ENCODE data around the gene TMEM95.

TMEM95 gene

GRCh38 chr17:7383742-7384488 is 29.0 kb downstream of the TMEM95 start:
- peak overlapping the region; percentile 58 for H3K4me3 Mint-ChIP-seq
- intact Hi-C loops (cut with micrococcal nuclease), result no loop called here
- peaks cover 7% of the 10 kb centered on the region for H3K9me3 Mint-ChIP-seq
- H3K27me3 Mint-ChIP-seq, result peaks cover 66% of the 10 kb centered on the region
- H3K27ac Mint-ChIP-seq, result no peak overlapping the region
- H3K36me3 Mint-ChIP-seq (ENCODE audit: low read depth), result peaks cover 21% of the 10 kb centered on the region
- peaks cover 23% of the 10 kb centered on the region for H3K4me1 Mint-ChIP-seq (ENCODE audit: low read depth)

GRCh38 chr17:7384489-7385081 is 29.6 kb downstream of the TMEM95 start:
- H3K9me3 Mint-ChIP-seq, result peaks cover under 1% of the 10 kb centered on the region
- intact Hi-C loops (cut with micrococcal nuclease), result no loop called here
- H3K4me3 Mint-ChIP-seq, result peak overlapping the region; percentile 58
- H3K36me3 Mint-ChIP-seq (ENCODE audit: low read depth), result peaks cover 27% of the 10 kb centered on the region
- peaks cover 23% of the 10 kb centered on the region for H3K4me1 Mint-ChIP-seq (ENCODE audit: low read depth)
- no peak overlapping the region for H3K27ac Mint-ChIP-seq
- peaks cover 60% of the 10 kb centered on the region for H3K27me3 Mint-ChIP-seq

- Mint-ChIP-seq H3K4me3 (no peak overlapping the region), H3K27me3 (peaks cover 18% of the 10 kb centered on the region), H3K4me1 (ENCODE audit: low read depth) (peaks cover 33% of the 10 kb centered on the region), H3K9me3 (no peaks in the 10 kb centered on the region), H3K27ac (peak overlapping the region; percentile 34), H3K36me3 (ENCODE audit: low read depth) (peaks cover 70% of the 10 kb centered on the region)
- intact Hi-C loops (cut with micrococcal nuclease), result no loop called here
Measured at GRCh38 chr17:7388856-7389255, 33.9 kb downstream of the TMEM95 start.

- no peak overlapping the region for H3K27ac Mint-ChIP-seq
Measured at GRCh38 chr17:7389924-7390910, 35.3 kb downstream of the TMEM95 start.

GRCh38 chr17:7391307-7391706 is 36.4 kb downstream of the TMEM95 start:
- Mint-ChIP-seq H3K27ac (no peak overlapping the region), H3K4me1 (ENCODE audit: low read depth) (peaks cover 38% of the 10 kb centered on the region), H3K4me3 (no peak overlapping the region), H3K27me3 (no peaks in the 10 kb centered on the region), H3K9me3 (no peaks in the 10 kb centered on the region), H3K36me3 (ENCODE audit: low read depth) (peaks cover 74% of the 10 kb centered on the region)
- intact Hi-C loops (cut with micrococcal nuclease), result no loop called here

More at GRCh38 chr17:7389924-7390910, 35.3 kb downstream of the TMEM95 start:
- peaks cover 32% of the 10 kb centered on the region for H3K4me1 Mint-ChIP-seq (ENCODE audit: low read depth)
- peaks cover 74% of the 10 kb centered on the region for H3K36me3 Mint-ChIP-seq (ENCODE audit: low read depth)
- H3K27me3 Mint-ChIP-seq, result peaks cover 4% of the 10 kb centered on the region
- intact Hi-C loops (cut with micrococcal nuclease), result no loop called here
- H3K4me3 Mint-ChIP-seq, result no peak overlapping the region
- H3K9me3 Mint-ChIP-seq, result no peaks in the 10 kb centered on the region

- Mint-ChIP-seq H3K27me3 (no peaks in the 10 kb centered on the region), H3K4me3 (peak overlapping the region; percentile 95), H3K27ac (no peak overlapping the region), H3K36me3 (ENCODE audit: low read depth) (peaks cover 63% of the 10 kb centered on the region), H3K4me1 (ENCODE audit: low read depth) (peaks cover 38% of the 10 kb centered on the region), H3K9me3 (no peaks in the 10 kb centered on the region)
- intact Hi-C loops (cut with micrococcal nuclease), result no loop called here
Measured at GRCh38 chr17:7392696-7393612, 38.0 kb downstream of the TMEM95 start.

GRCh38 chr17:7393613-7394451 is 38.9 kb downstream of the TMEM95 start:
- no peaks in the 10 kb centered on the region for H3K9me3 Mint-ChIP-seq
- peaks cover 55% of the 10 kb centered on the region for H3K36me3 Mint-ChIP-seq (ENCODE audit: low read depth)
- H3K4me3 Mint-ChIP-seq, result peak overlapping the region; percentile 95
- intact Hi-C loops (cut with micrococcal nuclease), result loop anchor here (1.0 kb wide), 1 partner anchor 10 kb away; the partner anchor contains the start of gene TMEM256
- no peaks in the 10 kb centered on the region for H3K27me3 Mint-ChIP-seq
- peaks cover 38% of the 10 kb centered on the region for H3K4me1 Mint-ChIP-seq (ENCODE audit: low read depth)
- peak overlapping the region; percentile 89 for H3K27ac Mint-ChIP-seq

- Mint-ChIP-seq H3K4me1 (ENCODE audit: low read depth) (peaks cover 38% of the 10 kb centered on the region), H3K27ac (peak within 1 kb of the TSS; percentile 89), H3K27me3 (no peaks in the 10 kb centered on the region), H3K36me3 (ENCODE audit: low read depth) (peaks cover 47% of the 10 kb centered on the region), H3K9me3 (no peaks in the 10 kb centered on the region), H3K4me3 (peak within 1 kb of the TSS; percentile 95)
- intact Hi-C loops (cut with micrococcal nuclease), result loop anchor here (1.0 kb wide), 1 partner anchor 10 kb away; the partner anchor contains the start of gene TMEM256
Measured at GRCh38 chr17:7394452-7395191, 39.7 kb downstream of the TMEM95 start, which contains the start of gene PLSCR3. TSS of gene PLSCR3 (minus strand) at chr17:7394525. CDS start at chr17:7394110, 415 bp downstream.

GRCh38 chr17:7396147-7396546 is 41.2 kb downstream of the TMEM95 start:
- Mint-ChIP-seq H3K27me3 (no peaks in the 10 kb centered on the region), H3K27ac (no peak overlapping the region), H3K4me1 (ENCODE audit: low read depth) (peaks cover 38% of the 10 kb centered on the region), H3K9me3 (no peaks in the 10 kb centered on the region), H3K4me3 (no peak overlapping the region), H3K36me3 (ENCODE audit: low read depth) (peaks cover 33% of the 10 kb centered on the region)
- intact Hi-C loops (cut with micrococcal nuclease), result no loop called here

- H3K27me3 Mint-ChIP-seq, result no peaks in the 10 kb centered on the region
- intact Hi-C loops (cut with micrococcal nuclease), result no loop called here
- peaks cover 16% of the 10 kb centered on the region for H3K36me3 Mint-ChIP-seq (ENCODE audit: low read depth)
- H3K9me3 Mint-ChIP-seq, result no peaks in the 10 kb centered on the region
- H3K4me3 Mint-ChIP-seq, result no peak overlapping the region
- peaks cover 23% of the 10 kb centered on the region for H3K4me1 Mint-ChIP-seq (ENCODE audit: low read depth)
- no peak overlapping the region for H3K27ac Mint-ChIP-seq
Measured at GRCh38 chr17:7398612-7399011, 43.7 kb downstream of the TMEM95 start.

GRCh38 chr17:7403043-7403726 is 48.2 kb downstream of the TMEM95 start:
- H3K9me3 Mint-ChIP-seq, result no peaks in the 10 kb centered on the region
- H3K4me1 Mint-ChIP-seq (ENCODE audit: low read depth), result peaks cover 7% of the 10 kb centered on the region
- peaks cover 10% of the 10 kb centered on the region for H3K36me3 Mint-ChIP-seq (ENCODE audit: low read depth)
- H3K27me3 Mint-ChIP-seq, result peaks cover 28% of the 10 kb centered on the region
- H3K27ac Mint-ChIP-seq, result peak overlapping the region; percentile 92
- intact Hi-C loops (cut with micrococcal nuclease), result loop anchor here (10.0 kb wide), 1 partner anchor 48 kb away; the partner anchor contains the start of genes KCTD11 and TMEM95
- peak overlapping the region; percentile 84 for H3K4me3 Mint-ChIP-seq

Data from dendritic cell treated with granulocyte-macrophage colony-stimulating factor and Interleukin-4, amounts not matched to agents 40 ng/mL and 50 ng/mL, for 4 days (primary cell).